Measurements from ENCODE around the gene SIK3.

Gene SIK3

GRCh38 chr11:116997071-116997470 is 101.2 kb downstream of the SIK3 start:
- DNase-seq = peak in 1 of 2 experiments; percentile 32

- no peak for DNase-seq
Measured at GRCh38 chr11:116994195-116994594, 104.0 kb downstream of the SIK3 start.

- DNase-seq = peak in 1 of 2 experiments; percentile 11
Measured at GRCh38 chr11:116993599-116993998, 104.6 kb downstream of the SIK3 start.

- no peak for DNase-seq
Measured at GRCh38 chr11:116991491-116991890, 106.7 kb downstream of the SIK3 start.

- no peak for DNase-seq
Measured at GRCh38 chr11:116990811-116991210, 107.4 kb downstream of the SIK3 start.

- no peak for DNase-seq
Measured at GRCh38 chr11:116990061-116990473, 108.2 kb downstream of the SIK3 start.

GRCh38 chr11:116989184-116989583 is 109.0 kb downstream of the SIK3 start:
- DNase-seq = no peak

GRCh38 chr11:116986521-116987105 is 111.6 kb downstream of the SIK3 start:
- DNase-seq = no peak

- DNase-seq = no peak
Measured at GRCh38 chr11:116984589-116984988, 113.6 kb downstream of the SIK3 start.

- DNase-seq = no peak
Measured at GRCh38 chr11:116984186-116984585, 114.0 kb downstream of the SIK3 start.

GRCh38 chr11:116981266-116981885 is 116.9 kb downstream of the SIK3 start:
- no peak for DNase-seq

- DNase-seq = no peak
Measured at GRCh38 chr11:116980136-116980793, 118.0 kb downstream of the SIK3 start.

- DNase-seq = no peak
Measured at GRCh38 chr11:116976941-116977570, 121.2 kb downstream of the SIK3 start.

- no peak for DNase-seq
Measured at GRCh38 chr11:116975661-116976060, 122.6 kb downstream of the SIK3 start.

GRCh38 chr11:116973270-116973669 is 125.0 kb downstream of the SIK3 start:
- DNase-seq = no peak

- DNase-seq = peak in 1 of 2 experiments; percentile 7
Measured at GRCh38 chr11:116972691-116973090, 125.5 kb downstream of the SIK3 start.

GRCh38 chr11:116970485-116971292 is 127.5 kb downstream of the SIK3 start:
- no peak for DNase-seq

GRCh38 chr11:116969694-116970093 is 128.5 kb downstream of the SIK3 start:
- no peak for DNase-seq

- DNase-seq = no peak
Measured at GRCh38 chr11:116964269-116964668, 134.0 kb downstream of the SIK3 start.

GRCh38 chr11:116963813-116964212 is 134.4 kb downstream of the SIK3 start:
- no peak for DNase-seq

- DNase-seq = no peak
Measured at GRCh38 chr11:116962108-116962507, 136.1 kb downstream of the SIK3 start.

- no peak for DNase-seq
Measured at GRCh38 chr11:116960930-116961329, 137.3 kb downstream of the SIK3 start.

- DNase-seq = no peak
Measured at GRCh38 chr11:116958246-116958645, 140.0 kb downstream of the SIK3 start.

All from NCI-H524 (cell line).